ENCODE measurements around the gene CEACAM19.
A peak's percentile ranks its signal among the peaks of the same experiment; 100 is the strongest.
"Not testable (repeated sequence)": the region's sequence is repeated elsewhere in the genome, so short reads cannot be mapped to it uniquely, and the experiment has no call there.

Gene CEACAM19

GRCh38 chr19:44646049-44646416 lies 25.2 kb upstream of the CEACAM19 start:
- no peak for DNase-seq

- no peak for DNase-seq
Measured at GRCh38 chr19:44647144-44647543, 24.1 kb upstream of the CEACAM19 start.

GRCh38 chr19:44648631-44649251 lies 22.5 kb upstream of the CEACAM19 start:
- no peak for DNase-seq

- no peak for DNase-seq
Measured at GRCh38 chr19:44649578-44650145, 21.6 kb upstream of the CEACAM19 start.

- DNase-seq: no peak
Measured at GRCh38 chr19:44653343-44653742, 17.9 kb upstream of the CEACAM19 start.

- peak; percentile 64 to 65 for DNase-seq
Measured at GRCh38 chr19:44653977-44654774, 17.1 kb upstream of the CEACAM19 start.

GRCh38 chr19:44657211-44657921 lies 13.9 kb upstream of the CEACAM19 start:
- peak; percentile 67 to 71 for DNase-seq

- DNase-seq: no peak
Measured at GRCh38 chr19:44658069-44658733, 13.1 kb upstream of the CEACAM19 start.

- no peak for DNase-seq
Measured at GRCh38 chr19:44660081-44660480, 11.2 kb upstream of the CEACAM19 start.

- DNase-seq: no peak
Measured at GRCh38 chr19:44661205-44661604, 10.1 kb upstream of the CEACAM19 start.

GRCh38 chr19:44661904-44662303 lies 9.4 kb upstream of the CEACAM19 start:
- DNase-seq: no peak

GRCh38 chr19:44662691-44663385 lies 8.4 kb upstream of the CEACAM19 start:
- DNase-seq: no peak

GRCh38 chr19:44663996-44664395 lies 7.3 kb upstream of the CEACAM19 start:
- no peak for DNase-seq

- no peak for DNase-seq
Measured at GRCh38 chr19:44664976-44665375, 6.3 kb upstream of the CEACAM19 start.

GRCh38 chr19:44666852-44667556 lies 4.3 kb upstream of the CEACAM19 start:
- no peak for DNase-seq

- no peak for DNase-seq
Measured at GRCh38 chr19:44668985-44669764, 2.1 kb upstream of the CEACAM19 start.

GRCh38 chr19:44670027-44670426 lies 1.3 kb upstream of the CEACAM19 start:
- not testable (repeated sequence) for DNase-seq

- no peak for DNase-seq
Measured at GRCh38 chr19:44672226-44672625, 944 bp downstream of the CEACAM19 start.

- no peak for DNase-seq
Measured at GRCh38 chr19:44673510-44673909, 2.2 kb downstream of the CEACAM19 start.

GRCh38 chr19:44675521-44675920 lies 4.2 kb downstream of the CEACAM19 start:
- no peak for DNase-seq

Measured in stimulated activated CD4-positive, alpha-beta T cell treated with anti-CD3 and anti-CD28 coated beads, Interleukin-2, amount 100 ng/mL, for 48 hours (primary cell).